GM19395 (cell line): Measurements from ENCODE around the gene TUBB.
"Not testable (repeated sequence)": the region's sequence is repeated elsewhere in the genome, so short reads cannot be mapped to it uniquely, and the experiment has no call there.

Experiments
- ATAC-seq: cut with Tn5 transposase; IDR thresholded peaks from one replicate; pipeline ENCODE4 v1.9.1; 2021; ENCODE audit warnings: mild to moderate bottlenecking, moderate library complexity; ENCODE audit not compliant: unreplicated experiment

Gene TUBB

DNA sequence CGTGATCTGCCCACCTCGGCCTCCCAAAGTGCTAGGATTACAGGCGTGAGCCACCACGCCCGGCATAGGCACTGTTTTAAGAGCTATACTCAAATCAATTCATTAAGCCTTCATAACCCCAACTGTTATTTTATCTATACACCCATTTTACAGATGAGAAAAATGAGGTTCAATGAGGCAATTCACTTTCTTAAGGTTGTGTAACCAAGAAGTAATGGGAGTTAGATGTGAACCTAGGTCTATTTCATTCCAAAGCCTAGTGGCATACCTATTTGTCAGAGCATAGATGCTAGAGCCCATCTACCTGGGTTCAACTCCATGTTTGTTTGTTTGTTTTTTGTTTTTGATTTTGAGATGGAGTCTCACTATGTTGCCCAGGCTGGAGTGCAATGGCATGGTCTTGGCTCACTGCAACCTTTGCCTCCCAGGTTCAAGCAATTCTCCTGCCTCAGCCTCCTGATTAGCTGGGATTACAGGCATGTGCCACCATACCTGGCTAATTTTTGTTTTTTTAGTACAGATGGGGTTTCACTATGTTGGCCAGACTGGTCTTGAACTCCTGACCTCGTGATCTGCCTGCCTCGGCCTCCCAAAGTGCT, 36.4 kb downstream of the TUBB start:
- ATAC-seq: not testable (repeated sequence)

DNA sequence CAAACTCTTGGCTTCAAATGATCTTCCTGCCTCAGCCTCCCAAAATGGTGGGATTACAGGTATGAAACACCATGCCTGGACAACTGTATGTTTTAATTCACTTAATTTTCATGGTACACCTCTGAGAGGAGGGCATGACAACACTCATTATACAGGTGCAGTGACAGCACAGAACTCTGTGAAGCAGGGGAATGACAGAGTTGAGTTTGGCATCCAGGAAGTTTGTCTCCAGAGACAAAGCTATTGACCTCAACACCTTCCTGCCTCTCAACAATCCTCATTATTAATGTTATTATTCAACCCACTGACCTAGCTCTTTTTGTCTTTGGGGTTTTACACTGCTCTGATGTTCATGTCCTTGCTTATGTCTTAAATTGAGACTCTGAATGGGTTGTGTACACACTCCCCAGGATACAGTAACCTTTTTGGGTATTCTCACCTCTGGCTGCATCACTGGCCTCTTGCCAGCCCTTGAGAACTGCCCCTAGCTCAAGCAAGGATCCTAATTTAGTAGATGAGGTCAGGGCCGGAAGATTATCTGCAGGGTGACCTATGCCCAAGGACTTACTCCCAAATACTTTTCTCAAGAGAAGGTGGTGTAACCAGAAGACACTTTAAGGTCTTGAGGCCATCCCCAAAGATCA, 37.2 kb downstream of the TUBB start:
- no peak for ATAC-seq

- no peak for ATAC-seq
Observed at GRCh38 chr6:30759575-30760239, 39.6 kb downstream of the TUBB start.

- ATAC-seq: no peak
Observed at GRCh38 chr6:30760549-30760948, 40.4 kb downstream of the TUBB start.

GRCh38 chr6:30761791-30762429, 41.8 kb downstream of the TUBB start:
- no peak for ATAC-seq

DNA sequence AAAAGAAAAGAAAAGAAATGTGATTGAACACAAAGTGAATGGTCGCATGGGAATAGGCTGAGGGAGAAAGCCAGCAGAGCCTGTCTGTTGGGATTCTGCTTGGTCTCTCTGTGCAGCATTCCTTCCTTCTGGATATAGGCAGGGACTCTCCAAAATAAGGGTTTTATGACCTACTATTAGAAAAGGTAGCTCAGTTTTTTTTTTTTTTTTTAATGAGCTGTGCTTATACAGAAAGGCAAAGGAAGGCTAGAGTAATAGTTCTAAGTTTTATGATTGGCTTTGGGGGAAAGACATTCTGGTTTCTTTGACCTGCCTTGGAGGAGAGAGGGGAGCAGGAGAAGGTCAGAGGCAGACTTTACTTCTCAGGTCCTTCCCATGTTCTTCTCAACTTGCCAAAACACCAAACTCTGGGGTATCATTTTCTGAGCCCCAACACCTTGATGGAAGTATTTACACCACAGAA, 43.0 kb downstream of the TUBB start:
- no peak for ATAC-seq

DNA sequence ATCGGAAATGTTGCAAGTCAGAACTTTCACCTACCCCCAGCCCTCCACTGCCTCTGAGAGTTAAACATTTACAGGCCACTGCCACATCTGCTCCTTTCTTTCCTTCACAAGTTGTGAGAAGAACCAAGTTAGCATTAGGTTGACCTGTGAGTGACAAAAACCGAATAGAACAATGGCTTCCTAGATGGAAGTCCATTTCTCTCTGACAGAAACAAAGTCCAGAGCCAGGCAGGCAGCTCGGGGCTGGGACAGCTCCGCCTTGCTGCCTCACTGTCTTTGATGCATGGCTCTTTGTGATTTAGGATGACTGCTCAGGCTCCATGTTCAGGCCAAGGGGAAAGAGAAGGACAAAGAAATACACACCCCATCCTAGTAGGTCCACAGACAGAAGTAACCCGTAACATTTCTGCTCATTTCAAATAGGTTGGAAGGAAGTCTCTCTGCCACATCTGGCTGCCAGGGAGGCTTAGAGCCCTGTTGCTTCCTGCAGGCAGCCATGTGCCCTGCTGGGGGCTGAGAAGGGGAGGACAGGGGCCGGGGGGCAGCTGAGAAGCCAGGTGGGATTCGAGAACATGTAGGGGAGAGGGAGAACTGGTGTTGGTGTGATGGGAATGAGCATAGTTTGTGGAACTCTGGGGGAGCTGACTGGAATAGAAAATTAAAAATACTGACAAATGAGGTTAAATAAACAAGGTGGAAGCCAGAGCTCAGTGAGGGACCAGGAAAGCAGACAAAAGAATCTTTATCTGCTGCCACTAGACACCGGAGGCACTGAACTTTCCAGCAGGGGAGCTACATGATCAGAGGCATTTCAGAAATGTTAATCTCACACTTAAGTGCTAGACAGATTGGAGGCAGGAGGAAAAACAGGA, 43.7 kb downstream of the TUBB start:
- ATAC-seq: no peak

GRCh38 chr6:30764490-30765043, 44.4 kb downstream of the TUBB start:
- not testable (repeated sequence) for ATAC-seq

DNA sequence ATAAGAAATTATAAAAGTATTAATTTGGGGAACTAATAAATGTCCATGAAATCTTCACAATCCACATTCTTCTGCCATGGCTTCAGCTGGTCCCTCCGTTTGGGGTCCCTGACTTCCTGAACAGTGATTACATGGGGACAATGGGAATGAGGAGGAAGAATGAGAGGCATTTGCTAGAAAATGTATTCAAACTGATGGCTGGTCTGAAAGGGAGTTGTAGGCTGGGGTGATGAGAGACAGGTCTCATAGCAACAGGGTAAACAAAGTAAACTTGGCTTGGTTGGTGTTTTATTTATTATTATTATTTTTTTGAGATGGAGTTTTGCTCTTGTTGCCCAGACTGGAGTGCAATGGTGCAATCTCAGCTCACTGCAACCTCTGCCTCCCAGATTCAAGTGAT, 45.3 kb downstream of the TUBB start:
- not testable (repeated sequence) for ATAC-seq

- no peak for ATAC-seq
Observed at GRCh38 chr6:30766461-30767157, 46.5 kb downstream of the TUBB start.

DNA sequence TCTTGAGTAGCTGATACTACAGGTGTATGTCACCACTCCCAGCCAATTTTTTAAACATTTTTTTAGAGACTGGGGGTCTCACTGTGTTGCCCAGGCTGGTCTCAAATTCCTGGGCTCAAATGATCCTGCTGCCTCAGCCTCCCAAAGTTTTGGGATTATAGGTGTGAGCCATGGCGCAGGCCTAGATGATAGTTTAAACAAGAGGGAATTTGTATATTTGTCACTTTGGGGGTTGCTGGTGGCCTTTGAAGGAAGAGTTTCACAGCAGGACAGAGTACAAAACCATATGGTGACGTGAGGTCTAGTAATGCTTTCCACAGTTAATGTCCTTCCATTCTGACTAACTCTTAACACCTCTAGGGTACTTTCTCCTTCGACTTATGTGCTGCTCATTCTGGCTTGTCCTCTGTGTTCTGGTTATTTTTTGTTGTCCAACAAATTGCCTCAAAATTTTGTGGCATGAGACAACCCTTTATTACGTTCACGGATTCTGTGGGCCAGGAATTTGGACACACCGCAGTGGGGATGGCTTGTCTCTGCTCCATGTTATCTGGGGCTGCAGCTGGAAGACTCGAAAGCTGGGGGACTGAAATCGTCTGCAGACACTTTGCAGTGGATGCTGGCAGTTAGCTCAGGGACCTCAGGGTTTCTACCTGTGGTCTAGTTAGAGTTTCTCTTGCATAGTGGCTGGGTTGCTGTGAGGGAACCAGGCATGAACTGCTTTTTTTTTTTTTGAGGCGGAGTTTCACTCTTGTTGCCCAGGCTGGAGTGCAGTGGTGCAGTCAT, 47.2 kb downstream of the TUBB start:
- peak; percentile 69 for ATAC-seq

- ATAC-seq: no peak
Observed at GRCh38 chr6:30767944-30768301, 47.8 kb downstream of the TUBB start.

- ATAC-seq: no peak
Observed at GRCh38 chr6:30768634-30769087, 48.5 kb downstream of the TUBB start.

DNA sequence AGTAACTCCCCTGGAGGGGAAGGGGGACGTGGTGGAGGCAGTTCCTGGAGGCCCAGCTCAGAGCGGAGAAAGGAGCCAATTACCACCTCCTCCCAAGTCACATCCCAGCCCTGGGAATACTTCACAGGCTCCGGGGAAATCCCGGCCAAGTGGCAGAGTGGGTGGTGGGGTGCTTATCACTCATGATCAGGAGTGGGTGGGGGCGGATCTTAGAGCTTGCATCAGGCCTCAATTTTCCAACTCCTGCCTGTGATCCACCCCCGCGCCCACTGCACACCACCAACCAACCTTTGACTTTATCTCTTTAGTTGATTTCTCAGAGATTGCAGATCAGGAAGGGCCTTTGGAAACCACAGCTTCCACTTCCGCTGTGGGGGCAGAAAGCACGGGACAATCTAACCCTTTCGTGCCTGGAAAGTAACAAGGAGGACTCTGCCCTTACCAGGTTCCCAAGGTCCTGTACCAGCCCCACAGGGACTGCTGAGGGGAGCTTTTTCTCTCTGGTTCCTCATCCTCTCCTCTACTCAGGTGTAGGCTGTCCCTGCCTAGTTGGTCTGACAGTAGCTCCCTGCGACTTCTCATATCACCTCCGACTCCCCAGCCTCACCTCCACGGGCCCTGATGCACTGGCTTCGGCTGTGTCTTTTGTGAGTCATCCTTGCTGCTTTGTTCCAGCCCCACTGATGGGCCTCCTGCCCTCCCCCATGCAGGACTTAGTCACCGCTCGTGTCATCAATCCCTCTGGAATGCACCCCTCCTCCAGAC, 49.1 kb downstream of the TUBB start:
- no peak for ATAC-seq

DNA sequence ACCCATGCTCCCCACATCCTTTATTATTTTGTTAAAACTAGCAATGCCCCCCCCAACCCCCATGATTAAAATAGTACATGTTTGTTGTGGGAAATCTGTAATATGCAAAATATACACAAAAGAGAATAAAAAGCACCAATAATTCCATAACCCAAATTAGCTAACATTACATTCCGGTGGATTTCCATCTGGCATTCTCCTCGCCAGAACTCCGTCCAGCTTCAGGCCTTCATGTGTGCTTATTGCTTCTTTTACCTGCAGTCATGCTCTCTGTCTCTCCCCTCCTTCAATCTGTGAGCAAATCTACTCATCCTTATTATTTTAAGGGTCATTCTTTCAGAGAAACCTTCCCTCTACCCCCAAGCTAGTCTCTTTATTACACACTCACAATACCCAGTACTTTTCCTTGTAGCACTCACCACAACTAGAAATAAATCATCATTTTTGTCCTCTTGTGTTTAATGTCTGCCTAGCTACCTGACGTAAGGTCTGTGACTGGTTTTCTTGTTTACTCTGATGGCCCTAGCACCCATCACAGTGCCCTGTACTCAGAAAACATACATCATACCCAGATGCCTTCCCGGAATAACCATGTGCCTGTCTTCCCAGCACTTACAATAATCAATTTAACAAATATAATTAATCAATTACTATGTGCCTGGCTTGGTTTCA, 49.8 kb downstream of the TUBB start:
- no peak for ATAC-seq

GRCh38 chr6:30770592-30770991, 50.4 kb downstream of the TUBB start:
- no peak for ATAC-seq

DNA sequence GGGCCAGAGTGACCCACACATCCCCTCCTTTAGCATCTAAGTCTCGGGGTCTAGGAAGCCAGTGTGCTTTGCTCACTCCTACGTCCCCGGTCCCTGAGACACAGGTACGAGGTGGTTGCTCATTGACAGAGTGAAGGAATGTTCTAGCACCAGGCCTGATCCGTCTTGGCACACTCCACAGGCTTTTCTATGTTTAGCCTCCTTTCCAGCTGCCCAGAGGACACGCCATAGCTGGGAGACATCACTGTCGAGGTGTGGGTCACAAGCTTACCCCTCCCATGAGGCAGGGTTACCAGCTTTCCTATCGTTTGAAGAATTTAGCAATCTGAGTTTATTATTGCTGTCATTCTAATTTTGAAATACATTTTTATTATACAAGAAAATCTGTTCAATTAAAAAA, 54.5 kb downstream of the TUBB start:
- ATAC-seq: no peak
